NCI-H82 treated with DMSO at 0.1 percent for 48 hours (cell line): ENCODE data around the gene BDKRB2.
A peak's percentile ranks its signal among the peaks of the same experiment; 100 is the strongest.

Source experiments
- DNase-seq: peaks from one replicate; lab custom pipeline; 2025; ENCODE audit not compliant: unreplicated experiment; lab: John Stamatoyannopoulos, UW

BDKRB2 gene

DNA sequence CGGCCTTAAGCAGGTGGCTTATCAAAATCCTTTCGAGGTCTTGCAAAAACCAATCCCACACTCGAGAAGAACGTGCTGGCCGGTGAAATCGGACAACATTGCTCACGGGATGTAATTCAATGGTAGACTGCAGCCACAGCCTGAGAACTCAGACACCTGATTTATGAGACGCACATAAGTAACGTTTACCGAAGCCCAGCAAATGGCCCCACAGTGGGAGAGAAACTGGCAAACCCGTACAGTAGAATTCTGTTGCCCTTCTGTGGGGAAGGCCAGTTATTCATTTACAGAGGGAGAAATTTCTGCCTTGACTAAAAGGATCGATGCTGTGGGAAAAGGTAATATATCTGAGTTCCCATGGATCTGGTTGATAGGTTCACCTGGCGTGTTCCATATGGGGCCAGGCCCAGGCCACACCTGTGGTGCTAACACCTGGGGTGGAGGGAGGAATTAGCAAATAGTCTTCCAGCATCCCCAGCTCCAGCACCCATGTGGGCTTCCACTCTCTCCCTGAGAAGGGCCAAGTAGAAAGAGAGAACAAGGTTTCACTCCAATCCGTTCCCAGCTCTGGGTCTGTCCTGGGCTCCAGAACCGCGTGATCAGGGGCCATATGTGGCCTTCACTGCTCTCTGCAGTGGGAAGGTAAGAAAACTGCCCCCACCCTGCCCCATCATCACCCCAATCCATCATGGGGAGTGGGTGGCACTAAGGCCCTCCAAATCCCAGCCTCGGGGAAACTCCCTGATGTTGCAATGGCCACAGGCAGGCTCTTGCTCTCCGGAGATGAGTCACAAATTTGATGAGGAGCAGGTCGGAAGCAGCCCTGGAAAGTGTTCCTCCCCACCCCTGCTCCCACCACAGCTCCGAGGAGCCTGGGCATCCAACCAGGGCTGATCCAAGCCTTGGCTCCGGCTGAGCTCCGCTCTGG lies 64.1 kb downstream of the BDKRB2 start:
- DNase-seq = no peak

DNA sequence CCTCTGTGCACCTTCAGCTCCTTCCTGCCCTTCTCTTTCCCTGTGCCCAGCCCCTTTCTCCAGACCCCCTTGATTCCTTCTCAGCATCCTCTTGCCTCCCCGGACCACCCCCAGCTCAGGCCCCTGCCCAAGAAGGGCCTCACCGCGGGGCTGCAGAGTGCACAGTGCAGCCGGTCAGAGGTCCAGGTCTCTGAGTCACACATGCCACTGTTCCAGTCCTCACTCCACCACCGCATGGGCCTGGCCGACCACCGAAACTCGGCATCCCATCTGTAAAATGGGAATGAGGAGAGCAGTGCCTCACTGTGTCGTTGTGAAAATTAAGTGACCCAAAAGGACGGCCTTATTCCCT lies 64.7 kb downstream of the BDKRB2 start:
- DNase-seq = no peak

DNA sequence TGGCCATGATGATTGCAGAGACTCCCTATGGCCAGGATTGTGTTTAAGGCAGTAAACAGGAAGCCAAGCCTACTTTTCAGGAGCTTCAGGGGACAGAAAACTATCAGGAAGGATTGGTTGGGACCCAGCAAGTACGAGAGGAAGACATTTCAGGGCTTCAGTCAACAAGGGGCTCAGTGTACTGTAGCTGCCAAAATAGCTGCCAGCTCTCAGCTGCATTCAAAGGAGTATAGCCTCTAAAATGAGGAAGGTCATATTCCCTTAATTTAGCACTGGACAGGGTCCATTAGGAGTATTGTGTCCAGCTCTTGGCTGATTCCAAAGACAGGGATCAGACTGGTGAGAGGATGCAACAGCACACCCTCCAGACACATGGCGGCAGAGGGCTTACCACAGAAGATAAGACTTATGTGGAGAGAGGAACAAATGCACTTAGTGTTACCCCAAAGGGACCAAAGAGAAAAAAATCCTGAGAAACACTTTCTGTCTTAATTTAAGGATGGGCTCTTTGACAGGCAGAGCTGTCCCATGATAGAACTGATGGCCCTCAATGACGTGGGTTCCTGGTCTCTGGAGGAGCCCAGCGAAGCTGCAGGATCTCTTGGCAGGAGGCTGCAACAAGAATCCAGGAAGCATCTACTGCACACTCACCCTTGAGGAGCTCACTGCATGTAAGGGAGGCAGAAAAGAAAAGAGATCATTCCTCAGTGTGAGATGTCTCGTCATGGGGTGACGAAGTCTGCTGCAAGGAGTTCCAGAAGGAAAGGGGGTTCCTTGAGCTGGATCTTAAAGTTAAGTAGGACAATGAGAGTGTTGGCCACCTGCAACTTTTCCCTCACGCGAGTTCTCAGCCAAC lies 66.2 kb downstream of the BDKRB2 start:
- no peak for DNase-seq

DNA sequence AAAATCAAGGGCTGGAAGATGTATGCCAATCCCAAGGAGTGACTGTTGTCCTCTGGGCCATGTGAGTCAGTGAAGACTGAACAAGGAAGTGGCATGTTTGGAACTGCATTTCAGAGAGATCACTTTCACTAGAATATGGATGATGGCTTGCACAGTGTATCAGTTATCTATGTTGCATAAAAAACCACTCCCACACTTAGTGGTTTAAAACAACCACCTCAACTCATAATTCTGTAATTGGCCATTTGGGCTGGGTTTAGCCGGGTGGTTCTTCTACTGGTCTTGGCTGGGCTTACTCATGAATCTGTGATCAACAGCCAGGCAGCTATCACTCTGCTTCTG lies 66.8 kb downstream of the BDKRB2 start:
- DNase-seq = no peak

DNA sequence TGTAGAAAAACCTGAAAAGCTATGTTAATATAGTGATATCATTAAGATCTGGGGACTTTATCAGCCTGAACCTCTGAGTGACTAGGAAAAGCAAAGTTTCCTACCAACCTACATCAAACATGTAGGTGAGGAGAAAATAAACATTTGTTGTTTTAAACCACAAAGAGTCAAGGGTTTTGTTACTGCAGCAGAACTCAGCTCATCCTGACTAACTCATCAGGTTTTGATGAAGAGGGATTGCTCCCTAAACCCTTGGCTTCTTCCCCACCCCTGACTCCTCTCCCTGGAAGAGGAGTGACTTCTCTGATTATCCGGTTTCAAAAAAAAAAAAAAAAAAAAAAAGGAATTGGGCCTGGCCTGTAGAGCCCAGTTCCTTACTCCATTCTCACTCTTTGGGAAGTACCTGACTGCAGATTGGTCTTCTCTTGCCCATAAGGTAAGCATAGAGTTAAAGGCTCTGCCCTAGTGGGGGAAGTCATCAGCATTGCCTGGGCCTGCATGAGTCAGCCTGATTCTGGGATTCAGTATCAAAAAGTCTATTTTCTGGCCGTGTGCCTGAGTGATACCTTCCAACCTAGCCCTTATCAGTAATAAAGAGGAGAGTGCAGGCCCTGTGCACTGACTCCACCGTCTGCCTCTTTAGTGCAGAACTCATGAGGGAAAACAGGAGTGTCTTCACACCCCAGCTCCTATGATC lies 68.3 kb downstream of the BDKRB2 start:
- DNase-seq = no peak

DNA sequence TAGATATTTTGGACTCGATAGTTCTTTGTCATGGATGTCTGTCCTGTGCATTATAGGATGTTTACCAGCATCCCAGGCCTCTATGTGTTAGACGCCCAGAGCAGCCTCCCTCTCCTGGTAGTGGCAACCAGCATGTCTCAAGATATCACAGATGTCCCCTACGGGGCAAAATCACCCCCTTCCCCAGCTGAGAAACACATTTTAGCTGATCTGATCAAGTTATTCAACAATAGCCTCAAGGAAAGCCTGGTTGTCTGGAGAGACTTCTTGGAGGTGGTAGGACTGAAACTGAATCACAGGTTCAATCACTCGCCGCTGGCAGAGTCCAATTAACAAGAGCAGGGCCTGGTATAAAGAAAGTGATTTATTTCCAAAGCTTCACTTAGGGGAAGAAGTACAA lies 69.0 kb downstream of the BDKRB2 start:
- no peak for DNase-seq

DNA sequence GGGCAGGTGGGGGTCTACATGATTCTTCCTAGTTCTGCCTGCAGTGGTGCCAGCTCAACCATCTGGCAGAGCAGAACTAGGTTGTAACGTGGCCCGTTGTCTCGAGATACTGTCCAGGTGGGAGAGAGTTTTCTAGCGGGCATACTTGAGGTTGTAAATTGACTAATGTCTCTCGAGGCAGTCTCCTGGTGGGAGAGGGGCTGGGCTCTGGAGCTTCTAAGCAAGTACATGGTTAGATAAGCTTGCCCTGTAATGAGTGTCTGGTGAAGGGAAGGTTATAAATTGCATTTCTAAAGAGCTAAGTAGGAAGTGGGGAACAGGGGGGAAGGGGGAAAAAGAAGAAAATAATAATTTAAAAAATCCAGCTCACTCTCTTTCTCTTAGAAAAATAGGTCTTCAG lies 69.5 kb downstream of the BDKRB2 start:
- no peak for DNase-seq

DNA sequence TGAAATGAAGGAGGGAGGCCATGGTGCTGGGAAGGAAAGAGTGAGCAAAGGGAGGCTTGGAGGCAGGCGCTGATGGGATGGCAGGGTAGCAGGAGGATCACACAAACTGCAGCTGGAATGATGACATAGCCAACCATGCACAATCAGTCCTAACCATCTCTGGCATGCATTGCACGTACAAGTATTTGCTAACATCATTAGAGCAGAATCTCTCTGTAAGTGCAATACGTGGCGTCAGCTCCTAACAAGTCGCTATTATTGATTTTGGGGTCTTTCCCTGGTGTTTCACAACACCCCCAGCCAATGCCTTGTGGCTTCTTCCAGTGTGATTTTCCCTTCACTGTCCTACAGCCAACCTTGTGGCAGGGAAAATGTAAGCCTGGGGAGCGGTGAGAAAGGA lies 69.9 kb downstream of the BDKRB2 start:
- DNase-seq = no peak

DNA sequence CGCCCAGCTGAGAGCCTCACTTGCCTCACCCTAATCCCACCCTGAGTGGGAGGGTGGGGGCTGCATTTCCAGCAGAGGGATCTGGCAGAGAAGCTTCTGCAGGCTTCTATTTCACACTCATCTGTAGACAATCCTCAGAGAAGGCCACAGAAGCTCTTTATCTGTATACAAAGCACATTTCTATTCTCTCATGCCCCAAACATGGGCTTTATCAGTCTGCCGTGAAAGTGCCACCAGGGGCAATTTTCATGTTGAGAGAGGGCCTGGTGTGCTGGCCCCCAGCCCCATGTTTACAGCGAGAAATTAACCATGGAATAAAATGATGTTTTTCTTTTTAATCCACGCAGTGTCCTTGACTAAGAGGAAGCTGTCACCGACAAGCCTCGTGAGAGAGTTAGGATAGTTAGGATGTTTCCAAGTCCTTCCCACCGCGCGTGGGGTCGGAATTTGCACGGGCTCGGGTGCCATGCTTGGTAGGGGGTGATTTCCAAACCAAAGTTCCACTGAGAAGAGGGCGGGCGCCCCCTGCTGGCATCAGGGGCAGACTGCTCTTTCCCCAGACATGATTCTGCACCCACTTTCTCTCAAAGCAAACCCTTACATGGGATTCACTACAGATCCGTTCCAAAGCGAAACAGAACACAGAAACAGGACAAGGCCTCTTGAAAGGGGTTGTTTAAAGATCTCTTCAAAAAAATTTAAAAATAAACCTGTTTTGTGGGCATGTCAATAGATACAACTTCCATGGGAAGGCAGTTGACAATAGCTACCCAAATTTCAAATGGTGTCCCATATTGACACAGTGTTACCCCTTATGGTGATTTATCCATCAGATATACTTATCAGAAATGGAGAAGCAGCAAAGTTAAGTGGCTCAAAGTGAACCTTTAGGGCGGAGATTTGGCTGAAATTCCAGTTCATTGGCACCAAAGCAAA lies 70.8 kb downstream of the BDKRB2 start:
- DNase-seq = peak; percentile 4

DNA sequence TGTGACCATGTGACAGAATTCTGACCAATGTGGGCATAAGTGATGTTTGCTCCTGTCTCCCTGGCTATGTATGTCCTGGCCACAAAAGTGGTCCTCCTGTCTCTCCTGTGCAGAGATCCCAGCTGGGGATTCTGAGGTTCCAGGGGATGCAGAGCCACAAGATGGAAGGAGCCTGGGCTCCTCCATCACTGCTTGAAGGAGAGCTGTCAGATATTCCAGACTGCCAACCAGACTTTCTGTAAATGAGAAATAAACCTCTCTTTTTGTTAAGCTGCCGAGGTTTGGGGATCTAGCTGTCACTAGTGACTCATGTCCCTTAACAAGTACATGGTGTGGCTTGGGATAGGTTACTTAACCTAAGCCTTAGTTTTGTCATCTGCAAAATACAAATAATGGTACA lies 73.3 kb downstream of the BDKRB2 start:
- no peak for DNase-seq

DNA sequence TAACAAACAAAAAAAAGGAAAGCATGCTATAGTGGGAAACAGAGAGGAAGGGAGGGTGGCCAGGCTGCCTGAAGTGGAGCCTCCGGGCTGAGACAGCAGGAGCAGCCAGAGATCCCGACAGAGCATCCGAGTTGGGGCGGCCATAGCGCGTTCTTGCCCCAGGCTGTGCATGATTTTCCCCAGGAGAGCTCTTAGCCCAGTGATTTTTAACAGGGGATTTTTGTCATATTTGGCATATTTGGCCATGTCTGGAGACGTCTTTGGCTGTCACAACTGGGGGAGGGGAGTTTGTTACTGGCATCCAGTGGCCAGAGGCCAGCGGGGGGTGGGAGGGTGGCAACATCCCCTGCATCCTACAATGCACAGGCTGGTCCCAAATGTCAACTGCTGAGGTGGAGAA lies 74.9 kb downstream of the BDKRB2 start:
- DNase-seq = no peak

DNA sequence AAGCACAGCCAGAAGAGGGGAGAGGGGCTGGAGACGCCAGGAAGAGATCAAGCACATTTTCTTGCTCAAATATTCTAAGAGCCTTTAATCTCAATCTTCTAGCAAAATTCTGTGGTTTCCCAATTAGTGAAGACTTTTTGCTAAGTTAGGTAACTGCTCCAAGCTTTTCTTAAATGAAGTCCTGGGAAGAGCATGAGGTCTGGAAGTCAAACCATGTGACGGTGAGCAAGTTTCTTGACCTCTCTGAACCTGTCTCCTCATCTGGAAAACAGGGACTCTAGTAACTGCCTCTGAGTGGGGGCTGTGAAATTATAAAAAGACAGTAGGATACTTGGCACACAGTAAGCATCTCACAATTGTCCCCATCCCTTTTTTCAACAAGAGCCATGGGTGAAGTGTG lies 75.5 kb downstream of the BDKRB2 start:
- DNase-seq = no peak

DNA sequence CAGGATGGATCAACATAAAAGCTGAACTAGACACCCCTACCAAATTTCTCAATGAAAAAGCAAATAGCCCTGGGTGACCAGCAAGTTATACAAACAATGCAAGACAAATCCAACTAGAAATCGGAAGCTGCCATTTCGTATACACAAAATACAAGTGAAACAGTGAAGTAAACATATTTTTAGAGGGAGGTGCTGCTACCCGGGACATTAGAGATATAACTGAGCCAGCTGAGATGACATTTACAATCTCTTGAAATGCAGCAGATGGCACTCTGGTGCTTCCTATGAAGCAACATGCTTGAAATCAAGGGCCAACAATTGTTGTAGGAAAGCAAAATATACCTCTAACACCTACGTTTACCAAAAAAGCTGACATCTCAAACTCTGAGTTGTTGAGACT lies 76.8 kb downstream of the BDKRB2 start:
- no peak for DNase-seq

DNA sequence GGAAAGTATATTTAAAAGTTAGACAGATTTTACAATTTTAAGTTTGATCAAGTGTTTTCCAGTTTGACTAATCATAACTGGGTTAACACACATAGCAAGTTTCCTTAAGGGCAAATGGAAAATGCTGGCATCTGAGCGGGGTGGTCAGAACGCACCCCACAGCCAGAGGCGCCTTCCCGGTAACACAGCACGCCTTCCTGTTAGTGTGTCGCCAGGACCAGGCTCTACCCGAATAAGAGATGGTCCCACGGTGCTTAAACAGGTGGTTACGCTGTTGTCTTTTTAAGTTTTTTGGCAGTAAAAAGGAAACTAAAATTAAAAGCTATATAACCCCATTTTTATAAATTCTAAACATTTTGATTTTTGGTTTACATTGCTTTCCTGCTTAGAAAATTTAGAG lies 79.4 kb downstream of the BDKRB2 start:
- no peak for DNase-seq

DNA sequence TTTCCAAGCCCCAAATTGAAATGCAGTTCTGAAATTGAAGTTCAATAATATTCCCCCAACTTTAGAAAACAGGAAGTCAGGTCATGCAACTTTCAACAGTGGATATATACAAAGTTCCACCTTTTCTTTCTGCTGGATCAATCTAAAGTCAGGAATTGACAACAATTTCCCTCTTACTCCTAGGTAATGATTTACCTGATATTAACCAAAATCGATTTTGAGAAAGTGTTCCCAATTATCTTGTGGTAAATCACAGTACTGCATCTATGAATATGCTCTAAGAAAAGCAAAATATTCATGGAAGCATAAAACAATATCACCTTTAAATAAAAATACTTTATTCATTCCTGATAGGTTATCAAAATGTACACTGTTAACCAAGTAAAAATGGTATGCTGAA lies 79.8 kb downstream of the BDKRB2 start:
- no peak for DNase-seq

DNA sequence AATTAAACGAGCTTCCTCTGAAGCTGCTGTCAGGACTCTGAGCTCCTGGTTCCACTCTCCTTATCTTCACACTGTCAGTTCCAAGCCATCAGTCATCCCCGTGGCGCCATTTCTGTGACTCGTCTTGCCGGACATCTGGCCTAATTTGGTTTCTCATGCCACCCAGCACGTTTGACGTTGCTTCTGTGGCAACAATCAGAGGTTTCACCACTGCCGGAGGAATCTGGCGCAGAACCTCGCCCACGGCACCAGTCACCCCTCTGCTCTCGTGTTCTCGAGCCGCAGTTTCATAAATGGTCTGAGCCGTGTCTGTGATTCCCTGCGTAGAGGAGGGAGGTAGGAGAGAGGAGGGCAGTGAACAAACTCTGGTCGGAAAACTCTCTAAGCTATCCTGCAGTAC lies 81.0 kb downstream of the BDKRB2 start:
- DNase-seq = no peak

DNA sequence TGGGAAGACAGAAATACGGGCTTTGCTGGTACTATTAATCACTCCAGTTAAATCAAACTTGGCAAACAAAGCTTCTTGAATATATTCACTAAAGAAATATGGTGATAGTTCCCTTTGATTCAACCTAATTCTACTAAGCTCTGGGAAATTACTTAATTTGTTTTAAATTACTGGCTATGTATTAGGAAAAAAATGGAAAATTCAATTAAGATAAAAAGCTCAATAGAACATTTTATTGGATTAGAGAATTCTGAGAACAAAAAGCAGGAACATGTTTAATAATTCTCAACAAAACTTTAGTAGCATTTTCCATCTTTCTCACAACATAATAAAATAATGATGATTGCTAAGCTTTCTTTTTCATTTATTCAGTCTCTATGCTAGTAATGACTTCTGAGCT lies 81.6 kb downstream of the BDKRB2 start:
- no peak for DNase-seq

DNA sequence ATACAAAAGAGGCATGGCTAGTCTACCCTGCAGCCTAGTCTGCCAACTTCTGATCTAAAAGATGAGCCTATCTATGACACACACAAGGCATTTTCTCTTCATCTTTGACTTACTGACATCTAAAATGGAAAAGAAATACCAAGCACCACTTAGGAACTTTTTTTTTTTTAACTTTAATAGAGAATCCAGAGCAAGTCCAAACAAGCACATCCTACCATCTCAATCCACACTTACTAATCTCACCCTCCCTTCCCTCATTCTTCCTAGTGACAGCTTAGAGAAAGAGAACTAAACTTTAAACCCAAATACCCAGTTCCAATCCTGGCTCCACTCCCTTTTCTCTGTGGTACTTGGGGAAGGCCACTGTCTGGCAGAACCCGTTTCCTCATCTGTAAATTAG lies 83.2 kb downstream of the BDKRB2 start:
- DNase-seq = no peak
